Activated CD4-positive, alpha-beta T cell treated with anti-CD3 and anti-CD28 coated beads, Interleukin-2, amount 50 U/mL, for 16 hours (primary cell): ENCODE data around the gene KTN1.

Source experiments
- DNase-seq: peaks from one replicate; pipeline ENCODE4 v3.0.0-alpha.2; 2020

The KTN1 gene

DNA sequence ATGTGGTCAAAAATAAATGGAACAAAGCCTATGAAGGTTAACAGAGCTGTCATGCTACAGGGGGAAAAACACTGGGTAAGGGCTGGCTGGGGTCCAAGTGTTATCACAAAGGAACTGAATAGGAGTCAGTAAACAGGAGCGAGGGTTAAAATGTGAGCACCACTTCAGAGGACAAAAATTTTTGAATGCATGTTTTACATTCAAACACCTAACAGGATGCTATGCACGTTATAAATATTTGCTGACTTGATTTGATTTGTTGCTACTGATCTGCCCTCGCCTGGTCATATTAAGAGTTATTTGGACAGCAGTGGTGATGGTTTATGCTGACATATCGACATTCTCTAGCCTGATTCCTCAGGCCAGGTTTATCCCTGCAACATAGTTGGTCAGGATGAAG, 7.4 kb upstream of the KTN1 start:
- no peak for DNase-seq

DNA sequence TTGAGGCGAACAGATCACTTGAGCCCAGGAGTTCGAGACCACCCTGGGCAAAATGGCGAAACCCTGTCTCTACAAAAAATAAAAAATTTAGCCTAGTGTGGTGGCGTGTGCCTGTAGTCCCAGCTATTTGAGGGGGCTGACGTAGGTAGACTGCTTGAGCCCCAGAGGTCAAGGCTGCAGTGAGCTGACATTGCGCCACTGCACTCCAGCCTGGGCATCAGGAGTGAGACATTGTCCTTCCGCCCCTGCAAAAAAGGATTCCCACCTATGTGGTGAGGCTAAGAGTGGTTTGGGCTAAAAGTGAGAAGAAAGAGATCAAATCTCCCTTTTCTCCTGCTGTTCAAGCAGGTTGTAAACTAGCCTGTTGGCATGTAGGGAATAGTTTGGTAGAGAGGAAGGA, 5.0 kb upstream of the KTN1 start:
- DNase-seq, result no peak

DNA sequence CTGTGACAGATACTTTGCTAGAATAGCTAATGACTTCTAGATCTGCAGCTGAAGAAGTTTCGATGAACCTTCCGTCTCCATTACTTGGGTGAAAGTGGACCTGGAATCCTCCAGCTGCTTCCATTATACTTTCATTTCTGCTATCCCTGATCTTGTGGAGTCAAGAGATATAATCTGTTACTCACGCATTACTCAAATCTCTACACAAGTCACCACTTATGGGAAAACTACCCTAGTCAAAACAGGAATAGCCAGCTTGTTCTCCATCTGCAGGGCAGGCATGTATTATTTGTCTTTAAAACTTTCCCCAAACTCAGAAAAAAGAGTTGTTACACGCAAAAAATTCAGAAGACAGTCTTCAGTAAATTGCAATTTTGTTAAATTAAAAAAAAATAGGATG, 2.8 kb upstream of the KTN1 start:
- DNase-seq, result peak; percentile 76

DNA sequence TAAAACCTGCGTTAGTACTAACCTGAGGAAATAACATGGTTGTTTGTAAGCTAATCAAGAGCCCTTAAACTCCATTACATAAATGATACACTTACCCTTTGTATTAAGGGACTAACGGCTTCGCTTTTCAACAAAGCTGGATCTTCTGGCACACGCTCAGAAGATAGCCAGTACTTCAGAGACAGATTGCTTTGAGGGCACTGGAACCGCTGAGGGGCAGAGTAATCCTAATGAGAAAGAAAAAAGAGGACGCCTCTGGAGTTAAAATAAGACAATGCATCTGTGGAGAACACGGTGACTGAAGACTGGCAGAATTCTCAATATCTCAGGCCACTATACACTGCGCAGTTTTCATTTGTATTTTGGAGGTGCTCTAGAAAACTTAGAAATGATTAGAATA, 1.5 kb upstream of the KTN1 start:
- no peak for DNase-seq

DNA sequence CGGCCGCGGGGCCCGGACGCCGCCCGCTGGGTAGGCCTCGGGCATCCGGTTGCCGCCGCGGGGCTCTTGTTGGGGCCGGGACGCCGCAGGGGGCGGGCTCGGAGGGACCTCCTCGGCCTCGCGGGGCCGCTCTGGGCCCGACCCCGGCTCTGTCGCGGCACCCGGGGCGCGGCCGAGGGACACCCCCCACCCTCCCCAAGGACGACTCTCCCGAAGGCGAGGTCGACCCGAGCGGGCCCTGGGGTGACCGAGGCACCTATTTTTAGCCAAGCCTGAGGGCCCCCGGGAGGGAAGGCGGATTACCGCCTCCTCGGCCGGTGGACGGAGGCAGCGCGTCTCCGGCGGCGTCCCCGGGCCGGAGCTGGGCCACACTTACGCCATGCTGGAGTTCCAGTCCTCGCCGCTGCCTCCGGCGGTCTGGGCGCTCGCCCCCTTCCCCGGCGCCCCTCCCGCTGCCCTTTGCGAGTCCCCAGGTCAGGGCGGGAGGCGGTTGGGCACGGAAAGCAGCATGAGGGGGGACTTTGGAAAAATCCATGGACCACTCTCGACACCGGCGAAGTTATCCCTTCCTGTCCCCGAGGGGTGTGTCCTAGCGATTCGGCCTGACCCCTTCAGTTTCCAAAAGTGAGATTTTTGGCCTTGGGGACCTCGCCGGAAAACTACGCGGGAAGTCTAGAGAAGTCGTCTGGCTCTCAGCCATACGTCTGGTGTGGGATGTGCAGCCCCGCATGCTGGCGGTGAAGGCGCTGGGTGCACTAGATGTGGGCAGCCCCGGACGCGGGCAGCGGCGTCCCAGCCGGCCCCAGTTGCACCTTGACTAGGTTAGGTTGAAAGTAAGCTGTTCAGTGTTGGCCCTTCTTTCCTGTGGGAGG, 699 bp downstream of the KTN1 start:
- peak; percentile 43 for DNase-seq

DNA sequence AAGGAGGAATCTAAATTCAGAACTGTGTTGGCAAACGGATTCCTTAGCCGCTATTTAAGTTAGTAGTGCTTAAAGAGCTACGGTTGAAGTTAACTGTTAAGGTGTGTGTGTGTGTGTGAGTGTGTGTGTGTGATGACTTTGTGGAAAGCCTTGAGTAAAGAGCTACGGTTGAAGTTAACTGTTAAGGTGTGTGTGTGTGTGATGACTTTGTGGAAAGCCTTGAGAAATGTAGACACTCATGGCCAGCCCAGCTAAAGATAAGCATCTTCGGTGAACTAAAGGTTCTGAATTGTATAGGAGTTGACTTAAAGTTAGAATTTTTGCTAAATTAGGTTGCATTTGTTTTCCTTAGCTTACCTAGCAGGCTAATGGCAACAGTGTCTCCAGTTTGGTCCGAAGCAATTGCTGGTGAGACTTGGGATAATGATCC, 1.4 kb downstream of the KTN1 start:
- peak; percentile 27 for DNase-seq

DNA sequence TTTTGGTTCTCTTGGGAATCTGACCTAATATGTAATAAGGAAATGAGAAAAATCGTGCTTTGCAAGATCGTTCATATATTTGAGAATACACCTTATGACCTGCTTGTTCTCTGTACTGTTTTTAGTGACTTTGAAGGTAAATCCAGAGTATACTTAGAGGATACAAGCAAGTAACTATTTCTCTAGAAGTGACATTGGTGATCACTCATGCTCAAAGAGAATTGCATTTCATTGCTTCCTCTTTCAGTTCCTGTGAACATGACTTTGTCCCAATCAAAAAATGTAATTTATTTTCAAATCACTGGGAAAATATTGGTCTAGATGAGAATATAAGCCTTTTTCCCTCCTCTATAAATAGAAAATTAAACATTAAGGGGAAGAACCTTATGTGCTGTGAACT, 2.7 kb downstream of the KTN1 start:
- no peak for DNase-seq

DNA sequence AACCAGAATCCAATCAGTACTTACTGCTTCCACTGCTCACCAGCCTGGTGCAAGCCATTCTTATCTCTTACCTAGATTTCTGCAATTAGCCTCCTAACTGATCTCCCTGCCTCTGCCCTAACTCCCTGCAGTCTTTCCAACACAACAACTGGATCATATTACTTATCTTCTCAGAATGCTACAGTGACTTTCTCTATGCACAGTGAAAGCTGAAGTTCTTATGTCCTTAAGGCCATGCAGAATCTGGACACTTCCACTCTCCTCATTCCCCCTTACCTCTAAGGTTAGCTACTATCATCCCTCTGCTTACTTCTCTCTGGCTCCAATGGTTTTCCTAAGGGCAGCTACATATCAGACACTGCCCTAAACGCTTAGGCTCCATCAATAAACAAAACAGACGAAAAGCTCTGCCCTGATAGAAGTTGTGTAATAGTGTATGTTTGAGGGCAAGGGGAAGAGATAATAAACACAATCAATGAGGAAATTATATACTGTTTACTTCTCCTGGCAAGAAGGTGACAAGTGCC, 4.0 kb downstream of the KTN1 start:
- DNase-seq, result no peak

DNA sequence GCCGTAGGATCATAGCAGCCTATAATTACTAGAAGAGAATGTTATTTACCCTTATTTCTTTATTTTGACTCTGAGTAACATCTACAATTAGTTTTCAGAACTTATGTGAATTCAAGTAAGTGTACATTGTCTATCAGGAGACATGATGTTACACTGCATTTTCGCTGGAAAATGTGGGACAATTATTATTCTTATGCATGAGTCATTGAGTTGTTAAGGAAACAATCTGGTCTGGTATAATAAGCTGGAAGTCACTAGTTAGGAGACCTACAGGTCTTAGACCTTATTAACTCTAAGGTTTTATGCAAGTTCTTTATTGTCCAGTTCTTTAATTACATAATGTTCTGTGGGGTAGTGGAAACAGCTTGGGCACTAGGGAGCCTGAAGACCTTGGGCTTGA, 5.8 kb downstream of the KTN1 start:
- DNase-seq, result no peak

DNA sequence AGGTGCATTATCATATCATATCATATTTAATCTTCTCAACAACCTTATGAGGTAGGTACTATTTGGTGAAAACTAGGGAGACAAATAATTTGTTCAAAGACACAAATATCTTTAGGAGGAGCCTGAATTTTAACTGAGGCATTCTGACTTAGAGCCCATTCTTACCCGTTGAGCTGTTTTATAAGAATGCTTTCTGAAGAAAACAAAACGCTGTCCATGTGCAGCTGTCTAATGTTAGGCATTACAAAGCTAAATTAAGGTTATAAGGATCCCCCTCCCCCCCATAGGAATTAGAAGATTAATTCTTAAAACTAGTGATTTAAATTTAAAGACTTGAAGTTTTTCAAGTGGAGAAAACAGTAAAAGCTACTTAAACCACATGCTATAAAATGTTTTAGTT, 6.4 kb downstream of the KTN1 start:
- no peak for DNase-seq

DNA sequence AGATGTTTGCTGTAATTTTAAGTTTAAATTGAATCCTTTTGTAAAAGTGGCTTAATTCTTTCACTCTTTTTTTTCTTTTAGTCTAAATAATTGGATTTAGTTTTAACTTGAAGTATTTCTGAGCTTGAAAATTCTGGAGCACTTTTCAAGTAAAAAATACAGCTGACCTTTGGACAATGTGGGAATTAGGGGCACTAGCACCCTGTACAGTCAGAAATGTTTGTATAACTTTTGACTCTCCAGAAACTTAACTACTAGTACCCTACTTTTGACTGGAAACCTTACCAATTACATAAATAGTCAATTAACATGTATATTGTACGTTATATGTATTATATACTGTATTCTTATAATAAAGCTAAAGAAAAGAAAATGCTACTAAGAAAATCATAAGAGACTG, 7.8 kb downstream of the KTN1 start:
- no peak for DNase-seq

DNA sequence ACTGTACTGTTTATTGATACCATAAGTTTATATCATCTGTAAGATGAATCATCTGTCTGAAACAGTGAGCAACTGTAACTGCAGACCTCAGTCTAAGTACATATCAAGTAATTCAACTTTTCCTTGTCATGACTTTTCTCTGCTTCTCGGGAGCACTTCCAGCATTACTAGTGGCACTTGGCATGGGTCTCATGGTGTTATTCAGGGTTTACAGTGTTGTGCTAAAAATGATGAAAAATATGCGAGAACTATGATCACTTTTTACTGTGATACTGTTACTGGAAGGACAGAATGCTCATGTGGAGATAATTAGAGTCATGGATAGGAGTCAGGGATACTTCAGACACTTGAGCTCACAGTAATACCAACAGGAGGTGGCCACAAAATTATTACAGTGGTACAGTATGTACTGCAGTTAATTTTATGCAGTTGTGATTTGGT, 8.3 kb downstream of the KTN1 start:
- no peak for DNase-seq

DNA sequence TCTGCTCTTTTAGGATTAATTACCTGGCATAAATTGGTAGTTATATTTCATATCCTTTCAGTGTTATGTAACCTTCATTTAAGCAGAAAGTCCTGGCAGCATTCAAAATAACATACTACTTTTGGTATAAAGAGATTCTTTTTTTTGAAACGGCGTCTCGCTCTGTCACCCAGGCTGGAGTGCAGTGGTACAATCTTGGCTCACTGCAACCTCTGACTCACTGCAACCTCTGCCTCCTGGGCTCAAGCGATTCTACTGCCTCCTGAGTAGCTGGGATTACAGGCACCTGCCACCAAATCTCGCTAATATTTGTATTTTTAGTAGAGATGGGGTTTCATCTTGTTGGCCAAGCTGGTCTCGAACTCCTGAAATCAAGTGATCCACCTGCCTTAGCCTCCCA, 9.2 kb downstream of the KTN1 start:
- no peak for DNase-seq

DNA sequence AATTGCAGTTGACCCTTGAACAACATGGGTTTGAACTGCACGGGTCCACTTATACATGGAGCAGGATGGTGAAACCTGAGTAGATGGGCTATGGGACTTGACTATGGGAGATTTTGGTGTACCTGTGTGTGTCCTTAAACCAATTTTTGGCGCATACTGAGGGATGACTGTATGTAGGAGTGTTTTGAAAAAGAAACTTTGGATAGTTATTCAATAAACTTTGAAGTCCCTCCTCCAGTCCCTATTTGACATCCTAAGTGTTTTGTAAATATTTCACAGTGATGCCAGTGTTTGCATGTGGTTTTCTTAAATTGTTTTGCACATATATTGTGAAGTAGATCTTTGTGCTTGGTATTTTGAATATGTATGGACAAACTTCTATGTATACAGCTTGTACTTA, 12.4 kb downstream of the KTN1 start:
- no peak for DNase-seq

DNA sequence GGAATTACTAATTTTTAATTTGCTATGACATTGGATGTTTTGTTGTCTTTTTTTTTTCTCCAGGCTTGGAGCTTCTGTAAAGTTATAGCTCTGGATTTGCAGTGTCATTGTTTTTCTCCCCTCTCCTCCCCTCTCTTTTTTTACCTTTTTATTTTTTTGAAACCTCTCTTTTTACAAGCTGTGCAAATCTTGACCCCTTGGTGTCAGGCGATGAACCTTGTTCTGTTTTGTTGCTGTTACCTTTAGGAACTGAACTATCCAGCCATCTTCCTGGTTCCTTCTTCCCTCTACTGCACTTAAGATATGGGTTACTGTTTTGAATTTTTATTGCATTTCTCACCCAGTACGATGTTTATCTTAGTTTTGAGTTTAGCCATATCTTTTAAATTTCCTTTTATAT, 13.7 kb downstream of the KTN1 start:
- no peak for DNase-seq

DNA sequence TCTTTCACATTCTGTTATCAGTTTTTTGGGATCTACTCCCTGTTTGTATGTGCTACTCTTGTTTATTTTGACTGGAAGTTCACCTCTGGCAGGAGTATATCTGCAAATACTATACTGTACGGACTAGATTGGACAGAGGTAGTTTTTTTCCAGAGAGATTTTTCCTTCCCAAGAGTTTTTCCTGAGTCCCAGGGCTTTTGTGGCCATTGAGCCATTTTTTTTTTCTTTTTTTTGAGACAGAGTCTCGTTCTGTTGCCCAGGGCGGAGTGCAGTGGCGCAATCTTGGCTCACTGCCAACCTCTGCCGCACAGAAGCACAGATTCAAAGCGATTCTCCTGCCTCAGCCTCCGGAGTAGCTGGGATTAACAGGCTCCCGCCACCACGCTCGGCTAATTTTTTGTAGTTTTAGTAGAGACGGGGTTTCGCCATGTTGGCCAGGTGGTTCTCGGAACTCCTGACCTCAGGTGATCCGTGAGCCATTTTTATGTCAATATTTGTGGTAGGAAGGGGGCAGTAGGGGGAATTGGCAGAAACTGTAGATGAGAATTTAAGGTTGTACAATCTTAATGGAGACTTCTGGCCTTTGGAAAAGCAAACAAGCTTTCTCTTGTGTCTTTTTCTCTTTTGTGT, 19.4 kb downstream of the KTN1 start:
- DNase-seq, result no peak

DNA sequence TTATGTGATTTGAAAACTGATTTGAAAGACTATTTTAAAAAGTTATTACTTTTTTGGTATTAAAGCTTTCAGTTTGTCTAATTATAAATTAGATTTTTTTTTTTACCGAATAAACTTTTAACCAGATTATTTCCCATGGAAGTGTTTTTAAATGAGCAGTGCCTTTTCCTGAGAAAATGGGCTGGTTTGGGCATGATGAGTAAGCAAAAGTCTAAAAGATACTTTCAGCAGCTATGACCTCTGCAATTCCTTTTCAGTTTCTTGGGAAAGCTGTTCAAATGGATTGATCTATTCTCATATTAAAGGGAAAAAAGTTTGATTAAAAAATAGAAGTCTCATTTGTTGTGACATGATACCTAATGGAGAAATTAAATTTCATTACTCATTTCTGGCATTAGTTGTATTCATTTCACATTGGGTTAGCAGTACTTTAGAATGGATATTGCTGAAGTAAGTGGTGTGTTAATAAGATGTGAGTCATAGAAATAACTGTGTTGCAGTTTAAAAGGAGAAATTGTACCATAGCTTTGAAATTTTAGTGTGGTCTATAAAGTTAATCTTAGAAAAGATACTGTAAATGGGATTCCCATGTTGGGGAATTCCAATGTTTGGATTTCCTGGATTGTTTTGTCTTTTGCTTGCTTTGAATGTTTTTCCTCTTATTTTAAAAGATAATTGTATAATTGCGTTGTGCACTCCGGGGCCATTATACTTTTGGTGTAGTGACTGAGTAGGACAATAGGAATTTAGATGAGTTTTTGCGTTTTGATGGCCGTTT, 21.0 kb downstream of the KTN1 start:
- no peak for DNase-seq

DNA sequence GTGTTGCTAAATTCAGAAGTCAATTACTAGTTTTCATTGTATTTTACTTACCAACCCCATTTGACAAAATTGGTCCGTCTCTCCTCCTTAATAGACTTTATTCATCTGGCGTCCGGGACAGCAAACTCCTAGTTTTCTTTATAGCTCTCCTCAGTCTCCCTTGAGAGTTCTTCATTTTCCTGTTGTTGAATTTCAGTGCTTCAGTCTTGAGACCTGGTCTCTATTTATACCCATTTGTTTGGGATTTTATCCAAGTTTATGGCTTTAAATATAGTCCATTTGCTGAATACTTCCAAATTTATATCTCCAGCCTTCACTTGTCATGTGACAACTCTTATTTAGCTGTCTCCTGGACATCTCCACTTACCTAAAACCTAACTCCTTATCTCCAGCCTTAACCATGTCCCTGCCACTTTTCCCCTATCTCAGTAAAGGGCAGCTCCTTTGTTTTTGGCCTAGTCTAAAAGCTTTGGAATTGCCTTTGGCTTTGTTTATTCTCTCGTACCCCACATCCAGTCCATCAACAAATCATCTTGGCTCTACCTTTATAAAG, 23.5 kb downstream of the KTN1 start:
- no peak for DNase-seq

DNA sequence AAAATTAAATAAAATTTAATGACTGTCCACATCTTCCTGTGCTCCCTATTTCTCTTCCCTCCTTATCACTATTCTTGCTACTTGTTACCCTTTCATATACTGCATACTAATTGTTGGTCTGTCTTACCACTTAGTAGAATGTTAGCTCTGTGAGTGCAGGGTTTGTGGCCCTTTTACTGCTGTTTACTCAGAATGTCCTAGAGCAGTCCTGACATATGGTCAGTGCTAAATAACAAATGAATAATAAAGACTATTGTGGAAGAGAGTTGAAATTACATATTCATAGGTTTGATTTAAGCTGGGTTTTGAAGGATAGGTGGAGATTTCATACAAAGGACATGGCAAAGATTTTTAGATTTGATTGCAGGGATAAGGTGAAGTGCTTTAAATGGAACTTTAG, 24.5 kb downstream of the KTN1 start:
- no peak for DNase-seq

DNA sequence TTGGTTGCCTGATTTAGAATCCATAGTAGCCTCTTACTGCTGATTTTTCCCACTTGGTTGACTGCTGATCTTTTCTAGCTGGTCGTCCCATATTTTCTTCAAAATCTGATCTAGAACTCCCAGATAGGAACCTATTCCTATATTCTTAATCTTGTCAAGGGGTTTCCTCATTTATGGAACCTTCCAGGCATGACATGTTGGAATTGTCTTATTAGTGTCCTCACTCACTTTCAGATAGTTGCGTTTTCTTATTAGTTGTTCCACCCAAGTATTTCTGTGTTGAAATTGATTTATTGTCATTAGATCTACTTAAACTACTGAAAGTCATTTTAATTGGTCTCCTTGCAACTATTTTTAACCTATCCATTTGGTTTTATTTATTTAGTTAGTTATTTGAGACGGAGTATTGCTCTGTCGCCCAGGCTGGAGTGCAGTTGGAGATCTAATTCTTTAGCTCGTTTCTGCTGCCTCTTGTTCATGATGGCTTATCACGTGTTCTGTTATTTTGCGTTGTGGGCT, 25.0 kb downstream of the KTN1 start:
- DNase-seq, result no peak

DNA sequence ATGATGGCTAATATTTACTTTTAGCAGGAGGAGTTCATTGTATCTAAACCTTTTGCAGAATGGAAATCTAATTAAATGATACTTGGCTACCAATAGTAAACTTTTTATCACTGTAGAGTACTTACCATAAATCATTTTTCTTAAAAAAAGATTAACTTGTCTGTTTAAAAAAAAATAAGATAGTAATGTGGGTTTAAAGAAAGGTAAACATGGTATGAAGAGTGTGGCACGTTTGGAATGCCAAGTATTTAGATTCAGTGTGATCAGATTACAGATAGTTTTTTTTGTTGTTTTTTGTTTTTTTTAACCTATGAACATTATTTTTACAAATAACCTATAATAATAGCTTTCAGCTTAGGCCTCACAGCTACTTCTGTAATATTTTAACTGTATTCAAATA, 25.8 kb downstream of the KTN1 start:
- no peak for DNase-seq

DNA sequence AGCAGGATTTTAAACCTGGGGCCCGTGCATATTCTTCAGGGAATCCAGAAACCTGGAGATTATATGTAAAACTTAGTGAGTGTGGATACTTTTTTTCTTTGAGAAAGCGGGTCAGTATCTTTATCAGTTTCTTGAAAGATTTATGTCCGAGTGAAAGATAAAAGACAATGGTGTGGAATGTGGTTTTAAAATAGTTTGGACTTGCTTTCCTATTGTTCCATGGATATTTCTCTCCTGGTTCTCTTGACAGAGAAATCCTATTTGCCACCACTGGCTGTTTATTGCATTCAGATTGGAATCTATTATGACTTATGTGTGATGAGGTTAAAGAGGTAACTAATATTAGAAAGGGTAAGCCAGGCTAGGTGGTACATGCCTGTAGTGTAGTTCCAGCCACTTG, 27.4 kb downstream of the KTN1 start:
- no peak for DNase-seq

DNA sequence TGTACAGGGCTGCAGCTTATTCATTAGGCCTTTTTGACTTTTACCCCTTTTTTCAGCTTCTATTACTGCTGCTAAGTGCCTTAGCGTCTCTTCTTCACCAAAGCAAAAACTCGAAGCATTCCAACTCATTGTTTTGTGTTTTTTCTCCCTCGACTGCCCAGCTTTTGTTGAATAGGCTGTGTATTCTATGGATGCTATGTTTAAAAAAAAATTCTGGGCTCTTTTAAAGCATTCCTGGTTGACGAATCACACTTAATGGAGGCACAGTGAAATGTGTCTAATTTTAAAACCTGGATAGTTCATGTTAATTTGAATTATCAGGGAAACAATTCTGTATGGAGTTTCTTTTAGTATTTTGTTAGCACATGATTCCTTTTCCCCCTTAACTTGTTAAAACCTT, 29.7 kb downstream of the KTN1 start:
- no peak for DNase-seq
